RWPE1 (cell line): ENCODE data around the gene ARAP2.

ENCODE experiments used
- CTCF ChIA-PET: fragments of 350-600 bp; sonication (Branson Sonifier 250); formaldehyde crosslinking; extraction: SDS; loops from one replicate; lab custom pipeline; 2021; lab: Yijun Ruan, JAX
- POLR2A ChIA-PET: fragments of 400-600 bp; formaldehyde crosslinking; extraction: SDS; loops from one replicate; lab custom pipeline; 2020; ENCODE audit warnings: antibody characterized with exemption; ENCODE audit not compliant: low non-redundant PET; lab: Yijun Ruan, JAX
- DNase-seq: peaks from one replicate; pipeline ENCODE4 v3.0.0; 2012; ENCODE audit warnings: low spot score
- H3K27ac ChIP-seq: fragments of 450-650 bp; 2 replicates; pipeline ENCODE4 v1.5.1; 2017
- CTCF ChIP-seq: fragments of 450-650 bp; conservative IDR thresholded peaks from 2 replicates; pipeline ENCODE4 v1.5.1; 2017; ENCODE audit warnings: low read depth, mild to moderate bottlenecking

The ARAP2 gene

DNA sequence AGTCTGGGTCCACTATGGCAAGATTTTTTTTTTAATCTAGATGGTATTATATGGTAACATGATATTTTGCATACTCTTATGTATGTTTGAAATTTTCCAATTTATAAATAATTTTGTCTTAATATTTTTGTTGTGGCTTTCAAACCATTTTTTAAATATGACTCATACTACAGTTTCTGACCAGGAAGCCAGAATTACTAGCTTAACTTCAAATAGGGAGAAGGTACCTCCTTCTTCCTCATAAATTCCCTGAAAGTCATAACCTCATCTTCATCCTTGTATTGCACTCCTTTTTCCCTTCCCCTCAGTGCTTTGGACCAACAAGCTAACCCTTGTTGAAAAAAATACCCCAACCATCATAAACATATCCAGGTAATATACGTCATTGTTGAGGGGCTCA, 21.6 kb downstream of the ARAP2 start:
- DNase-seq: no peak
- no peak for TF ChIP-seq CTCF
- H3K27ac ChIP-seq: no peak overlapping the region
- POLR2A ChIA-PET: no interaction called here
- CTCF ChIA-PET: interaction anchor here (0.6 to 0.7 kb wide), 2 partner anchors 22 to 145 kb away, joined by 3 read pairs; partner anchors contain the start of gene ARAP2

- no peak for TF ChIP-seq CTCF
Observed at GRCh38 chr4:36220776-36221175, 23.5 kb downstream of the ARAP2 start.

GRCh38 chr4:36218121-36218520, 26.2 kb downstream of the ARAP2 start:
- CTCF ChIA-PET: no interaction called here
- POLR2A ChIA-PET: no interaction called here
- no peak for DNase-seq
- no peak overlapping the region for H3K27ac ChIP-seq
- TF ChIP-seq CTCF: no peak

More at GRCh38 chr4:36220776-36221175, 23.5 kb downstream of the ARAP2 start:
- DNase-seq: no peak
- CTCF ChIA-PET: no interaction called here
- H3K27ac ChIP-seq: no peak overlapping the region
- POLR2A ChIA-PET: no interaction called here

DNA sequence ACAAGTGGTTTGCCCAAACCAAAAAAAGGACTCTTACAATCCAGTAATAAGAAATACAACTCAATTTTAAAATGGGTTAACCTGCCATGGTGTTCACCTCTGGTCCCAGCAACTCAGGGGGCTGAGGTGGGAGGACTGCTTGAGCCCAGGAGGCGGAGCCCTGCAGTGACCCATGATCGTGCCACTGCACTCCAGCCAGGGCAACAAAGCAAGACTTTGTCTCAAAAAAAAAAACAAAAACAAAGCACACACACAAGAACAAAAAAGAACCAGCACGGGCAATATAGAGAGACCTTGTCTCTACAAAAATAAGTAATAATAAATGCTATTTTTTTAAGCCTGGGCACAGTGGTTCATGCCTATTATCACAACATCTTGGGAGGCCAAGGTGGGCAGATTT, 28.7 kb downstream of the ARAP2 start:
- CTCF ChIA-PET: no interaction called here
- H3K27ac ChIP-seq: no peak overlapping the region
- POLR2A ChIA-PET: no interaction called here
- no peak for DNase-seq
- no peak for TF ChIP-seq CTCF

GRCh38 chr4:36214735-36215485, 29.4 kb downstream of the ARAP2 start:
- no peak for TF ChIP-seq CTCF
- ChIA-PET CTCF (interaction anchor here (0.6 kb wide), 1 partner anchor 12 kb away, joined by 3 read pairs; no protein-coding TSS in a partner anchor), POLR2A (no interaction called here)
- DNase-seq: no peak
- H3K27ac ChIP-seq: no peak overlapping the region

DNA sequence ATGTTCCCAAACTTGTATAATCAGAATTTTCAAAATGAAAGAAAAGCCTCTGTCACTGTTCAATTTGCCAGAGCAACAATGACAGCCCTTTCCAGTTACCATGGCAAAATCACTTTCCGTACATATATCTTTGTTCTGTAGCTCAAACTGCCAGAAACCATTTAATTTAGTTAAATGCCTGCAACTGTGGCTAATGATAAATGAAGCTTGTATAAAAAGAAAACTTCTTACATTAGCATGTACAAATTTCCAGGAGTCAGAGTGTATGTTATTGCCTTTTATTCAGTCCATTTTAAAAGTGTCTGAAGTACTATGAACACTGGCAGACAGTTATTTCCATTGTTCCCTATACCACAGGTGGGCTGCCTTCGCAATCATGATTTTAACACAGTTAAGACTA, 30.3 kb downstream of the ARAP2 start:
- H3K27ac ChIP-seq: no peak overlapping the region
- CTCF ChIA-PET: interaction anchor here (0.6 kb wide), 1 partner anchor 12 kb away, joined by 3 read pairs; no protein-coding TSS in a partner anchor
- POLR2A ChIA-PET: no interaction called here
- no peak for TF ChIP-seq CTCF
- DNase-seq: no peak
